Esophagus squamous epithelium (tissue), 4 donors: ENCODE data around the gene FBLN5.

Experiments
- CTCF ChIP-seq, 6 experiments: fragments of 450-650 bp in 4 of 6; fragments of 200-600 bp in 2 of 6; sonication (generic) in 2 of 6; IDR thresholded peaks; one replicate each; pipeline ENCODE4 v1.5.1; 2016 to 2019; ENCODE audit warnings: antibody characterized with exemption in 6 of 6, mild to moderate bottlenecking in 4 of 6, moderate library complexity in 4 of 6
- POLR2A ChIP-seq, 4 donors: fragments of 450-650 bp; IDR thresholded peaks; one replicate each; pipeline ENCODE4 v1.6.1; 2017; ENCODE audit warnings: antibody characterized with exemption in 4 of 4, mild to moderate bottlenecking in 4 of 4, moderate library complexity in 3 of 4

- TF ChIP-seq CTCF (IDR thresholded peaks at IDR 0.05), result no peak
- no peak for TF ChIP-seq POLR2A (IDR thresholded peaks at IDR 0.05)
Measured at GRCh38 chr14:91866061-91866460, 81.4 kb downstream of the FBLN5 start.
